MV-4-11 (cell line): Measurements from ENCODE around the gene PLAC8.
"Not testable (repeated sequence)": the region's sequence is repeated elsewhere in the genome, so short reads cannot be mapped to it uniquely, and the experiment has no call there.

Experiments
- DNase-seq: peaks from one replicate; lab custom pipeline; 2025; lab: John Stamatoyannopoulos, UW

Gene PLAC8

DNA sequence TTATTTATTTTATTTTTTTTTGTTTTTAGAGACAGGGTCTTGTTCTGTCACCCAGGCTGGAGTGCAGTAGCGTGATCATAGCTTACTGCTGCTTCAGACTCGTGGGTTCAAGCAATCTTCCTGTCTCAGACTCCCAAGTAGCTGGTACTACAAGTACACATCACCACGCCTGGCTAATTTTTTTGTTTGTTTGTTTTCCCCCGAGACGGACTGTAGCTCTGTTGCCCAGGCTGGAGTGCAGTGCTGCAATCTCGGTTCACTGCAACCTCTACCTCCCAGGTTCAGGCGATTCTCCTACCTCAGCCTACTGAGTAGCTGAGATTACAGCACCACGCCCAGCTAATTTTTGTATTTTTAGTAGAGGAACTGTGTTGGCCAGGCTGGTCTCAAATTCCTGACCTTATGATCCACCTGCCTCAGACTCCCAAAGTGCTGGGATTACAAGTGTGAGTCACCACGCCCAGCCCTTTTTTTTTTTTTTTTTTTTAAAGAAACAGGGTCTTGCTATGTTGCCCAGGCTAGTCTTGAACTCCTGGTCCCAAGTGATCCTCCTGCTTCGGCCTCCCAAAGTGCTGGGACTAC is 47.4 kb downstream of the PLAC8 start:
- DNase-seq = no peak

GRCh38 chr4:83065266-83065665 is 49.3 kb downstream of the PLAC8 start:
- DNase-seq = peak; percentile 32

DNA sequence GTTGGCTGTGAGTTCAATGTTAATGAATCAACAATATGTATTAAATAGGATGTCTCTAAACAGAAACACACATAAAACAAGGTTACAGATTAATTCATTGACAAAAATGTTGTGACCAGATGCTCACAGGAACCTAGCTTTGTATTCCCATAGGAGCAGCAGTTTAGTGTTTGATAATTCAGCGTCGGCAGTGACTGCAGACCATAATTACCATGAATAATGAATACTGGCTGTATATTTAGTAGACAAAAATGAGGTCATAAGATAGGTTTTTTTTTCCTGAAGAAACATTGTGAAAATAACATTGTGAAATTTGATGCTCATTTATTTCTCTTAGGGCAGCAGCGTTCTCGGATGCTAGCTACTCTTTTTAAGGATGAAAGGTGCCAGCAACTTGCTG is 51.8 kb downstream of the PLAC8 start:
- no peak for DNase-seq

DNA sequence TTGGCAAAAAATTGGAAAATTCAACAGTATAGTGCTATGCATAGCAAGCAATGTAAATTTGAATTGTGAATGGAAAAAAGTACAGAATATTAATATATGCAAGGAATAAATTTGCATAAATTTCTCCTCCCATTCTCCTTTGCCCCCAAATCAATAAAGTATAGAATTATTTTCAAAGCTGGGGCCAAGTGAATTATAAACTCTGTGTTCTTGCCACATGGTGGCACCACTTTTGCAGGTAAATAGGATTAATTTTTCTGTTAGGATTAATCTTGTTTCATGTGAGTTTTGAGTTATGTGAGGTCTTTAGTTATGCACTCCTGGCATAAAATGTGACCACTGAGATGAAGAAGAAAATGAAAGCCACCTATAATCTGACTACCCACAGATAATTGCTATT is 59.6 kb downstream of the PLAC8 start:
- DNase-seq = no peak

- not testable (repeated sequence) for DNase-seq
Observed at GRCh38 chr4:83048781-83049180, 65.7 kb downstream of the PLAC8 start.

GRCh38 chr4:83046693-83047473 is 67.6 kb downstream of the PLAC8 start:
- no peak for DNase-seq

- DNase-seq = peak; percentile 40
Observed at GRCh38 chr4:83043801-83044407, 70.6 kb downstream of the PLAC8 start.

DNA sequence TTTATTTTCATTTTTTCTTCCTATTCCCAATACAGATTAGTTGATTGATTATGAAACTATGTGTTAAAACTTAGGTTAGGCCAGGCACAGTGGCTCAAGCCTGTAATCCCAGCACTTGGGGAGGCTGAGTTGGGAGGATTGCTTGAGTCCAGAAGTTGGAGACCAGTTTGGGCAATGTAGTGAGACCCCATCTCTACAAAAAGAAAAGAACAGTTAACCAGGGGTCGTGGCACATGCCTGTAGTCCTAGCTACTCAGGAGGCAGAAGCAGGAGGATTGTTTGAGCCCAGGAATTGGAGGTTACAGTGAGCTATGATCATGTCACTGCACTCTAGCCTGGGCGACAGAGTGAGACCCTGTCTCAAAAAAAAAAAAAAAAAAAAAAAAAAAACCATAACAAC is 71.4 kb downstream of the PLAC8 start:
- DNase-seq = not testable (repeated sequence)

DNA sequence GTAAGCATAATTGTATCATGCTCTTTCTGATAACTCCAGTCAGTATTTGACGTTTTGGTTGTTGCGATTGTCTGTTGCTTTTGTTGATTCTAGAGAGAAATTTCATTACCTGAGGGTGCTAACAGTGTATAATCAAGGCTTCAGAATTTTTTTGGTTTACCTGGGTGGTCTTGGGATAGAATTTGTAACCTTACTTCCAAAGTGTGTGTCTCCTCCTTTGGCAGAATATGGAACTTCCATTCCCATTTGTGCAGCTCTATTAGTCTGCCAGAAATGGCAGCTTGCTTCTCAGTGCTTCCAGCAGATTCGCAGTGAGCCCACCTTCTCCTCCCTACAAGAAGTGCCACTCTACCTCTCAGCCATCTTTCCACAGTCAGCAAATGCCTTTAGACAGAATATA is 74.3 kb downstream of the PLAC8 start:
- DNase-seq = no peak
